PFSK-1 (cell line): Measurements from ENCODE around the gene RTN4RL1.

Source experiments
- FOXP2 ChIP-seq: optimal IDR thresholded peaks from 2 replicates; pipeline ENCODE3; 2011; ENCODE audit warnings: borderline replicate concordance, control low read depth, inconsistent platforms; ENCODE audit not compliant: insufficient read depth; ENCODE audit errors: extremely low read length, extremely low read depth
- POLR2AphosphoS5 ChIP-seq: IDR thresholded peaks from 2 replicates; pipeline ENCODE4 v1.6.1; 2012; ENCODE audit warnings: low read depth, mild to moderate bottlenecking, control low read depth, low read length, moderate library complexity
- SIN3A ChIP-seq: IDR thresholded peaks from 2 replicates; pipeline ENCODE4 v1.6.1; 2012; ENCODE audit warnings: mild to moderate bottlenecking, low read length, moderate library complexity, borderline replicate concordance; ENCODE audit not compliant: insufficient read depth
- TAF1 ChIP-seq: IDR thresholded peaks from 2 replicates; pipeline ENCODE4 v1.6.1; 2012; ENCODE audit warnings: low read length, control low read depth, borderline replicate concordance; ENCODE audit not compliant: insufficient read depth
- TF ChIP-seq, protein P1 (sequence below), 2 experiments: IDR thresholded peaks; 2 replicates each; pipeline versions ENCODE4 v1.6.1 to v1.8.0; 2011 to 2012; ENCODE audit warnings: low read depth in 2 of 2, low read length in 2 of 2, control low read depth in 1 of 2, inconsistent platforms in 1 of 2, mild to moderate bottlenecking in 1 of 2, moderate library complexity in 1 of 2; ENCODE audit not compliant: insufficient read depth in 1 of 2

RTN4RL1 gene

GRCh38 chr17:2015314-2015713 lies 9.8 kb downstream of the RTN4RL1 start:
- TF ChIP-seq POLR2AphosphoS5 = no peak
- TF ChIP-seq TAF1 = no peak
- no peak for TF ChIP-seq FOXP2
- no peak for TF ChIP-seq SIN3A
- TF ChIP-seq, protein P1, sequence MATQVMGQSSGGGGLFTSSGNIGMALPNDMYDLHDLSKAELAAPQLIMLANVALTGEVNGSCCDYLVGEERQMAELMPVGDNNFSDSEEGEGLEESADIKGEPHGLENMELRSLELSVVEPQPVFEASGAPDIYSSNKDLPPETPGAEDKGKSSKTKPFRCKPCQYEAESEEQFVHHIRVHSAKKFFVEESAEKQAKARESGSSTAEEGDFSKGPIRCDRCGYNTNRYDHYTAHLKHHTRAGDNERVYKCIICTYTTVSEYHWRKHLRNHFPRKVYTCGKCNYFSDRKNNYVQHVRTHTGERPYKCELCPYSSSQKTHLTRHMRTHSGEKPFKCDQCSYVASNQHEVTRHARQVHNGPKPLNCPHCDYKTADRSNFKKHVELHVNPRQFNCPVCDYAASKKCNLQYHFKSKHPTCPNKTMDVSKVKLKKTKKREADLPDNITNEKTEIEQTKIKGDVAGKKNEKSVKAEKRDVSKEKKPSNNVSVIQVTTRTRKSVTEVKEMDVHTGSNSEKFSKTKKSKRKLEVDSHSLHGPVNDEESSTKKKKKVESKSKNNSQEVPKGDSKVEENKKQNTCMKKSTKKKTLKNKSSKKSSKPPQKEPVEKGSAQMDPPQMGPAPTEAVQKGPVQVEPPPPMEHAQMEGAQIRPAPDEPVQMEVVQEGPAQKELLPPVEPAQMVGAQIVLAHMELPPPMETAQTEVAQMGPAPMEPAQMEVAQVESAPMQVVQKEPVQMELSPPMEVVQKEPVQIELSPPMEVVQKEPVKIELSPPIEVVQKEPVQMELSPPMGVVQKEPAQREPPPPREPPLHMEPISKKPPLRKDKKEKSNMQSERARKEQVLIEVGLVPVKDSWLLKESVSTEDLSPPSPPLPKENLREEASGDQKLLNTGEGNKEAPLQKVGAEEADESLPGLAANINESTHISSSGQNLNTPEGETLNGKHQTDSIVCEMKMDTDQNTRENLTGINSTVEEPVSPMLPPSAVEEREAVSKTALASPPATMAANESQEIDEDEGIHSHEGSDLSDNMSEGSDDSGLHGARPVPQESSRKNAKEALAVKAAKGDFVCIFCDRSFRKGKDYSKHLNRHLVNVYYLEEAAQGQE (IDR thresholded peaks at IDR 0.05; ENCODE audit: insufficient read depth in 1 of 2, low read depth in 2 of 2, low read length in 2 of 2) = no peak

- TF ChIP-seq, protein P1 (IDR thresholded peaks at IDR 0.05; ENCODE audit: insufficient read depth in 1 of 2, low read depth in 2 of 2, low read length in 2 of 2) = no peak
- TF ChIP-seq FOXP2 = no peak
- no peak for TF ChIP-seq POLR2AphosphoS5
- TF ChIP-seq SIN3A = no peak
- TF ChIP-seq TAF1 = no peak
Measured at GRCh38 chr17:2013994-2014317, 11.2 kb downstream of the RTN4RL1 start.

- TF ChIP-seq FOXP2 = no peak
- TF ChIP-seq, protein P1 (IDR thresholded peaks at IDR 0.05; ENCODE audit: insufficient read depth in 1 of 2, low read depth in 2 of 2, low read length in 2 of 2) = no peak
- no peak for TF ChIP-seq POLR2AphosphoS5
- no peak for TF ChIP-seq TAF1
- TF ChIP-seq SIN3A = no peak
Measured at GRCh38 chr17:2012499-2012898, 12.6 kb downstream of the RTN4RL1 start.

GRCh38 chr17:2011411-2012371 lies 13.4 kb downstream of the RTN4RL1 start:
- TF ChIP-seq, protein P1 (IDR thresholded peaks at IDR 0.05; ENCODE audit: insufficient read depth in 1 of 2, low read depth in 2 of 2, low read length in 2 of 2) = no peak
- TF ChIP-seq FOXP2 (no peak), POLR2AphosphoS5 (no peak), SIN3A (no peak), TAF1 (no peak)

DNA sequence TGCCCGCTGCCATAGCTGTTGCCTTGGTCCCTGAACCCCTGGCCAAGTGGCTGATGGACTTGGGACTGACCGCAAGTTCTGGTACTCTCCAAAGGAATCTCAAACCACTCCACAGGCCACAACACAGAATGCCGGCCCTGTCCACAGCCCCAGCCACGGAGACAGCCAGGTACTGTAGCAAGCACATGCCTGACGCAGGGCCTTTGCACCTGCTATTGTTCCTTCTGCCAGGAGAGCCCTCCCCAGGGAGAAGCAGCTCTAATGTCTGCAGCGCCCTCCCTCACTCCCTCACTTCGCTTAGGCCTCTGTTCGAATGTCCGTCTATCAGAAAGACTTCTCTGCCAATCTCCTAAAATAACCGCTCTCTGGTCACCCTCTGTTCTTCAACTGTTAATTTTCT lies 15.4 kb downstream of the RTN4RL1 start:
- no peak for TF ChIP-seq SIN3A
- no peak for TF ChIP-seq TAF1
- TF ChIP-seq, protein P1 (IDR thresholded peaks at IDR 0.05; ENCODE audit: insufficient read depth in 1 of 2, low read depth in 2 of 2, low read length in 2 of 2) = no peak
- no peak for TF ChIP-seq FOXP2
